MCF 10A (cell line): ENCODE data around the gene GSTM2. TPM values are rescaled to one million over a fixed set of nuclear protein-coding genes. Genes with fewer than 3 reads are reported as not detected.
"Not testable (repeated sequence)": the region's sequence is repeated elsewhere in the genome, so short reads cannot be mapped to it uniquely, and the experiment has no call there.

Source experiments
- BruUV-seq: library from RNA; stranded (reverse); fragments of 400-500 nt; replicated peaks from 2 replicates; lab custom pipeline; 2021; lab: Mats Ljungman, UMichigan
- CTCF ChIA-PET: fragments of 300-600 bp; sonication (Branson Sonifier 250); formaldehyde crosslinking; extraction: SDS; loops from one replicate; lab custom pipeline; 2021; ENCODE audit warnings: antibody characterized with exemption, inconsistent platforms; lab: Yijun Ruan, JAX
- POLR2A ChIA-PET: fragments of 300-600, 350-650 bp; sonication (Branson Sonifier 250); formaldehyde crosslinking; extraction: SDS; loops from one replicate; lab custom pipeline; 2020; ENCODE audit warnings: antibody characterized with exemption, inconsistent platforms; lab: Yijun Ruan, JAX
- DNase-seq: peaks from one replicate; pipeline ENCODE4 v3.0.0-alpha.2; 2018; ENCODE audit not compliant: unreplicated experiment
- H3K27ac Mint-ChIP-seq: one replicate; pipeline ENCODE4 v1.8.0; 2022; ENCODE audit warnings: mild to moderate bottlenecking, low read depth, mixed read lengths; ENCODE audit not compliant: unreplicated experiment
- H3K27me3 Mint-ChIP-seq: one replicate; pipeline ENCODE4 v1.8.0; 2022; ENCODE audit warnings: mixed read lengths; ENCODE audit not compliant: insufficient read depth, unreplicated experiment
- H3K36me3 Mint-ChIP-seq: one replicate; pipeline ENCODE4 v1.8.0; 2022; ENCODE audit warnings: mild to moderate bottlenecking, moderate library complexity, mixed read lengths; ENCODE audit not compliant: insufficient read depth, unreplicated experiment
- H3K4me1 Mint-ChIP-seq: one replicate; pipeline ENCODE4 v1.8.0; 2022; ENCODE audit warnings: mixed read lengths; ENCODE audit not compliant: insufficient read depth, unreplicated experiment
- H3K4me3 Mint-ChIP-seq: one replicate; pipeline ENCODE4 v1.8.0; 2022; ENCODE audit warnings: mild to moderate bottlenecking, moderate library complexity, mixed read lengths; ENCODE audit not compliant: unreplicated experiment
- H3K9me3 Mint-ChIP-seq: one replicate; pipeline ENCODE4 v1.8.0; 2022; ENCODE audit warnings: mixed read lengths; ENCODE audit not compliant: unreplicated experiment
- CTCF ChIP-seq: fragments of 200-600 bp; IDR thresholded peaks from one replicate; pipeline ENCODE4 v1.8.0; 2022; ENCODE audit warnings: antibody characterized with exemption, mild to moderate bottlenecking; ENCODE audit not compliant: unreplicated experiment
- intact Hi-C: fragments of 100-400 bp; cut with micrococcal nuclease; formaldehyde crosslinking; loops from 2 replicates; pipeline ENCODE4 v1.14.1; 2022
- total RNA-seq: library from RNA; stranded (reverse); gene quantifications from 2 replicates; pipeline ENCODE4 v1.2.3, GENCODE V29; 2022

GSTM2 gene
- total RNA-seq, 1 experiment from 2014 or later = 0.70 TPM

GRCh38 chr1:109687109-109687508 lies 19.3 kb downstream of the GSTM2 start:
- H3K27ac Mint-ChIP-seq, H3K4me1 Mint-ChIP-seq, H3K36me3 Mint-ChIP-seq, H3K4me3 Mint-ChIP-seq, BruUV-seq, DNase-seq, H3K27me3 Mint-ChIP-seq, intact Hi-C loops, POLR2A ChIA-PET, CTCF ChIA-PET, H3K9me3 Mint-ChIP-seq: not testable (repeated sequence)

GRCh38 chr1:109687641-109688499 lies 20.0 kb downstream of the GSTM2 start, which contains the start of gene GSTM1:
TSS of gene GSTM1 (plus strand) at chr1:109687817. CDS start at chr1:109687874, 57 bp downstream.
- H3K27me3 Mint-ChIP-seq = no peaks in the 10 kb centered on the region
- no peaks in the 10 kb centered on the region for H3K36me3 Mint-ChIP-seq
- BruUV-seq = no TSS peak
- intact Hi-C loops = no loop called here
- DNase-seq = no peak
- no peak for TF ChIP-seq CTCF
- ChIA-PET CTCF (no interaction called here), POLR2A (no interaction called here)
- H3K4me1 Mint-ChIP-seq = no peaks in the 10 kb centered on the region
- H3K9me3 Mint-ChIP-seq = no peaks in the 10 kb centered on the region
- no peak within 1 kb of the TSS for H3K27ac Mint-ChIP-seq
- no peak within 1 kb of the TSS for H3K4me3 Mint-ChIP-seq

- no peak overlapping the region for H3K4me3 Mint-ChIP-seq
- ChIA-PET CTCF (no interaction called here), POLR2A (no interaction called here)
- no peaks in the 10 kb centered on the region for H3K36me3 Mint-ChIP-seq
- no peak for TF ChIP-seq CTCF
- DNase-seq = no peak
- H3K9me3 Mint-ChIP-seq = no peaks in the 10 kb centered on the region
- H3K4me1 Mint-ChIP-seq = no peaks in the 10 kb centered on the region
- no peaks in the 10 kb centered on the region for H3K27me3 Mint-ChIP-seq
- BruUV-seq = no TSS peak
- intact Hi-C loops = no loop called here
- no peak overlapping the region for H3K27ac Mint-ChIP-seq
Measured at GRCh38 chr1:109689844-109690405, 22.1 kb downstream of the GSTM2 start.

- no TSS peak for BruUV-seq
- intact Hi-C loops = no loop called here
- TF ChIP-seq CTCF = no peak
- no peak overlapping the region for H3K27ac Mint-ChIP-seq
- ChIA-PET POLR2A (no interaction called here), CTCF (no interaction called here)
- no peaks in the 10 kb centered on the region for H3K27me3 Mint-ChIP-seq
- H3K4me3 Mint-ChIP-seq = no peak overlapping the region
- no peaks in the 10 kb centered on the region for H3K9me3 Mint-ChIP-seq
- H3K4me1 Mint-ChIP-seq = no peaks in the 10 kb centered on the region
- H3K36me3 Mint-ChIP-seq = no peaks in the 10 kb centered on the region
- no peak for DNase-seq
Measured at GRCh38 chr1:109691759-109692158, 23.9 kb downstream of the GSTM2 start.

- DNase-seq, H3K4me3 Mint-ChIP-seq, POLR2A ChIA-PET, H3K36me3 Mint-ChIP-seq, H3K4me1 Mint-ChIP-seq, intact Hi-C loops, H3K27me3 Mint-ChIP-seq, CTCF ChIA-PET, H3K9me3 Mint-ChIP-seq, H3K27ac Mint-ChIP-seq, BruUV-seq: not testable (repeated sequence)
Measured at GRCh38 chr1:109694400-109694799, 26.5 kb downstream of the GSTM2 start.

- H3K4me1 Mint-ChIP-seq, intact Hi-C loops, H3K36me3 Mint-ChIP-seq, BruUV-seq, H3K9me3 Mint-ChIP-seq, DNase-seq, CTCF ChIA-PET, H3K4me3 Mint-ChIP-seq, H3K27me3 Mint-ChIP-seq, H3K27ac Mint-ChIP-seq, POLR2A ChIA-PET: not testable (repeated sequence)
Measured at GRCh38 chr1:109695138-109695537, 27.3 kb downstream of the GSTM2 start.
